HG03025 (cell line): ENCODE measurements around the gene BARHL1.

Source experiments
- ATAC-seq: cut with Tn5 transposase; IDR thresholded peaks from one replicate; pipeline ENCODE4 v1.9.1; 2021; ENCODE audit warnings: mild to moderate bottlenecking, moderate library complexity; ENCODE audit not compliant: unreplicated experiment, low FRiP score

The BARHL1 gene

DNA sequence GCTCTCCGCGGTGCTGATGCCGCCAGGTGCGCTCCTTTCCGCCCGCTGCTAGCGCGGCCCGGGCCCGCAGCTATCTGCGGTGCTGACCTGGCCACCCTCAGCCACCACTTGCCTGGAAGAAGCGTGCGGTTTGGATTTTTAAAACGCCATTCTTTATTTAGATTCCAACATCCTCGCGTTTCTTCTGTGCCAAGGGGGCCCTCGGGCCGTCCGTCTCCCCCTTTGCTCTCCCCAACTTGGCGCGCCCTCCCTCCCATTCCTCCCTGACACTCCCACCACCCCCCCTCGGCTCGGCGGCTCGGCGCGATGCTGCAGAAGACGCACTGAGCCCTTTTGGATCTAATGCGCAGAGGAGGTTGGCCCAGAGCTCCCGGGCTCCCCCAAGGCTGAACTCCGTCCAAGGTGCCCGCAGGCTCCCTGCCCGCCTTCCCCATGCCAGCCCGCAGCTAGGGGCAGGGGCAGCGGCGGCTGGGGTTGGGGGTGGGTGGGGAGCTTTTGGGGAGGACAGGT is at the start of gene BARHL1:
BARHL1 (plus strand) TSS at position 331 of the 510 bp plus-strand sequence. CDS start 192 bp downstream, outside the sequence.
- no peak for ATAC-seq

DNA sequence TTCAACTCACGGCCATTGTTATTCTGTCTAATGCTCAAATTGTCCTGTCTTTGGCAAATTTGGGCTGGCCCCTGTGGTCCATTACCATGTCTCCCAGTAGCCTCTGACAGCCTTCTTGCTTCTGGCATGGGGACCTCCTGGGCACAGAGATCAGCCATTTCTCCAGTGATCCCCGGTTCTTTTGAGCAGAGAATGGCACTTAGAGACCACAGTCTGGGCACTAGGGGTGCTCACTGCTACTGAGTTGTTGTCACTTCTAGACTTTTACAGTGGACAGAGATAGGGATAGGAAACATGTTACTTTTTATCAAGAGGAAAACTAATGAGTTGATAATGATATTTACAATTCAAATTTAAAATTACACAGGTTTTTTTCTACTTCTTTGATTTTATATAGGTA is 47.6 kb upstream of the BARHL1 start:
- no peak for ATAC-seq

GRCh38 chr9:132536124-132536523 is 46.3 kb upstream of the BARHL1 start:
- ATAC-seq = no peak

GRCh38 chr9:132537352-132537751 is 45.1 kb upstream of the BARHL1 start:
- no peak for ATAC-seq

DNA sequence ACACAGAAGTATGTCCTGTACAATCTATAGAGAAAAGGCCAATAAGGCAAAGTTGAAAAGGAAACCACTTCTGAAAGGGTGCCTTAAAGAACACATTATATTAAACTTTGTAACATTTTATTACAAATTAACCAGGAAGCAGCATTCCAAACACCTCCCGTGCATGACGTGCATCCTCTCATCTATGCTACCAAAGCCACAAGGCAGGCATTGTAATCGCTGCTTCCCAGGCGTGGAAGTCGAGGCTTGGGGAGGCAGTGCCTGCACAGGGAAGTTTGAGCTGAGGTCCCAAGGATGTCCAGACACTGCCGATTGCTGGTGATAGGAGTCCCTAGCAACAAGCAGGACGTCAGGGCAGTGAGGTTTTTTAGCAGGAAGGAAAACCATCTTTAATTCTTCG is 44.3 kb upstream of the BARHL1 start:
- ATAC-seq = no peak

- ATAC-seq = no peak
These were observed 43.3 kb upstream of the BARHL1 start for GRCh38 chr9:132539096-132539495.

GRCh38 chr9:132541051-132541450 is 41.4 kb upstream of the BARHL1 start:
- no peak for ATAC-seq

- no peak for ATAC-seq
These were observed 40.3 kb upstream of the BARHL1 start for GRCh38 chr9:132541870-132542830.

DNA sequence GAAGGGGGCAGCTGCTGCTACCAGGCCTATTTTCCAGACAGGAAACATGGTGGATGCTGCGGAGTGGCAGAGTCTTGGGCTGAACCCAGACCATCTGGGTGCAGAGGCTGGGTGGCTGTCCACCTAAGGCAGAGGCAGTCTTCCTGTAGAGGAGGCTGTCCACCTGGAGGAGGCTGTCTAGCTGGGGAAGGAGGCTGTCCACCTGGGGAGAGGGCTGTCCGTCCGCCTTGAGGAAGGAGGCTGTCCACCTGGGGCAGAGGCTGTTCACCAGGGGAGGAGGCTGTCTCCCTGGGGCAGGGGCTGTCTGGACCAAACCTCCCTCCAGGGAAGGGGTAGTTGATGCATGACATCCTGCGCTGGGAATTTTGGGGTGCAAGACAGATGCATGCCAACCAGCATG is 39.2 kb upstream of the BARHL1 start:
- ATAC-seq = no peak

GRCh38 chr9:132543960-132544359 is 38.4 kb upstream of the BARHL1 start:
- ATAC-seq = no peak

GRCh38 chr9:132545578-132545977 is 36.8 kb upstream of the BARHL1 start:
- ATAC-seq = no peak

- ATAC-seq = no peak
These were observed 36.0 kb upstream of the BARHL1 start for GRCh38 chr9:132546148-132547051.

GRCh38 chr9:132547052-132547431 is 35.4 kb upstream of the BARHL1 start:
- no peak for ATAC-seq

- ATAC-seq = no peak
These were observed 35.0 kb upstream of the BARHL1 start for GRCh38 chr9:132547436-132547835.

DNA sequence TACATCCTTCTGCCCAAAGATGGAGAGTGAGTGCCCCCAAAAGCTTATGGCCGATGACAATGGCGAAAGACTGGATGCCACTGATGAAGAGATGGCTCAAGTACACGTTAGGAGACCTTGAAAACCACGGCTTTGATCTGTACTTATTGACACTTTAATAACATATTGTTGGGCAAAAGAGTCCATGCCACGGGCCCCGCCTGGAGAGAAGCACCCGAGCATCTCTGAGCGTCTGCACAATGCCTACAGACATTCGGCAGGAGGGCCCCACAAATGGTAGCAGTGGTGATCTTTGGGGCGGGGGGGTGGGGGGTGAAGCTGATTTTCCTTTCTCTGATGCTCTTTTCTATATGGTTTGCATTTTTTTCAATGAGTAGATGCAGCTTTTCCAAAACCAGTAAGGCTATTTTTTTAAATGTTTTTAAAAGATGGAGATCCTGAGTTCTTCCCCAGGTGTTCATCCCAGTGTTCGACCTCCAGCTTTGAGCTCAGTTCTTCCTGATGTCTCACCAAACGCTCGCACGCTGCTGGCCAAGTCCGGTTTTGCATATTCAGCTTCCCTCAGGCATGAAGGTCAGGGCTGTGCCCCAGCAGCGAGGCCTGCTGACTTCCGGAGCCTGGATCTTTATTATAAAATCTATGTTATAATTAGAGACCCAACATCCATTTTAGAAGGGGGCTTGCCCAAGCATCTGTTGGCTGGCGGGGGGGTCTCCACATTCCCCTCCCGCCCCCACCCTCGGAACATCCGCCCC is 34.3 kb upstream of the BARHL1 start:
- no peak for ATAC-seq

- no peak for ATAC-seq
These were observed 33.4 kb upstream of the BARHL1 start for GRCh38 chr9:132548751-132549640.

DNA sequence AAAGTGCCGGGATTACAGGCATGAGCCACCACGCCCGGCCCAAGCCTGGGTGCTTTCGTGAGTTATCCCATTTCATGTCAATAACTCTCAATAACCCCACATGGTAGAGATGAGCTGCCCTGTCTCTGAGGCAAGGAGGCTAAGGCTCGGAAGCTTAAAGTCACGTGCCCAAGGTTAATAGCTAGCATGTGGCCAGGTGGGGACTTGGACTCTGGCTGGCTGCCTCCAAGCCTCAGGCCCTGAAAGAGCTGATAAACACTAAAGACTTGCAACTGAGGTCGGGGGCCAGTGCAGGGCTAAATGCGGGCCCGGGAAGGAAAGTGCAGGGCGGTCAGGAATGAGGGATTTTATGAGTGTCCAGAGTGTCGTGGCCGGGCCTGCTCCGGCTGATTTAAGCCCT is 30.9 kb upstream of the BARHL1 start:
- no peak for ATAC-seq

DNA sequence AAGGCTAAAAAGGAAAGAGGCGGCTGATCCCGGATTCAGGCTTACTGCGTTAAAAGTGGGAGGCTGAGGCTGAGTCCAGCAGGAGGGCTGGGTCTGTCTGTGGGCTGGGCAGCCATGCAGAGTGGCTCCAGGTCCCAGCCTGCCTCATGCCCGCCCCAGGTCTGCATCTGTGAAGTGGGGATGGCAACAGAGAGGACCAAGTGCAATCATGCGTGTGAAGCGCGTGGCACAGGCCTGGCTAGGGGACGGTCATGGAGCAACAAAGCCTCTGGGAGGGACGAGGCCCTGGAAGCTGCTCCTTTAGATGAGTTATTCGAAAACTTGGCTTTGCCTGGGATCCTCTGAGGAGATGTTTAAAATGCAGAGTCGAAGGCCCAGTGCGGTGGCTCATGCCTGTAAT is 30.4 kb upstream of the BARHL1 start:
- ATAC-seq = no peak

DNA sequence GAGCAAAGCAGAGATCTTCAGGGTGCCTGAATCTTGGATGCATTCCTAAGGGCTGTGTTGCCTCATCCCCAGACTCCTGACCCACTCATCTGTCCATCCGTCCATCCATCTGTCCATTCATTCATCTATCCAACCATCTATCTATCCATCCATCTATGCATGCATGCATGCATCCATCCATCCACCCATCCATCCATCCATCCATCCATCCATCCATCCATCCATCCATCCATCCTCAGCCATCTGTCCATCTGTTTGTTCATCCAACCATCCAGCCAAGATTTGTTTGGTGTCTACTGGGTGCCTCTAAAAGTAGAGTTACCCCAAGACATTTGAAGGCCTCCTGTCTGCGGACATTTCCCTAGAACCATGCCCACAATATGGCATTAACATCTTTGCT is 27.7 kb upstream of the BARHL1 start:
- ATAC-seq = no peak
